Vagina (tissue), 2 donors: Measurements from ENCODE around the gene TENM4. TPM values are rescaled to one million over a fixed set of nuclear protein-coding genes. Genes with fewer than 3 reads are reported as not detected.

Source experiments
- DNase-seq, 2 donors: peaks; one replicate each; pipeline ENCODE4 v3.0.0-alpha.2; 2017; ENCODE audit errors: extremely low spot score in 2 of 2
- H3K27ac ChIP-seq: fragments of 200-600 bp; sonication (generic); one replicate; pipeline ENCODE4 v1.5.1; 2019
- H3K27me3 ChIP-seq: fragments of 200-600 bp; sonication (generic); one replicate; pipeline ENCODE4 v1.5.1; 2019
- H3K36me3 ChIP-seq, 2 donors: fragments of 200-600 bp; sonication (generic); one replicate each; pipeline ENCODE4 v1.5.1; 2017 to 2019
- H3K4me1 ChIP-seq: fragments of 200-600 bp; sonication (generic); one replicate; pipeline ENCODE4 v1.5.1; 2019
- H3K4me3 ChIP-seq, 2 donors: fragments of 200-600 bp; sonication (generic); 1 replicate in 1 of 2; 2 replicates in 1 of 2; pipeline ENCODE4 v1.5.1; 2016 to 2019
- H3K9me3 ChIP-seq: fragments of 200-600 bp; sonication (generic); one replicate; pipeline ENCODE4 v1.5.1; 2019
- POLR2A ChIP-seq, 2 donors: fragments of 450-650 bp; IDR thresholded peaks; one replicate each; pipeline ENCODE4 v1.6.1; 2017; ENCODE audit warnings: antibody characterized with exemption in 2 of 2, mild to moderate bottlenecking in 2 of 2, moderate library complexity in 2 of 2
- POLR2AphosphoS5 ChIP-seq, 2 donors: sonication (generic); formaldehyde crosslinking; IDR thresholded peaks; one replicate each; pipeline ENCODE4 v1.9.0; 2017; ENCODE audit warnings: antibody characterized with exemption in 2 of 2, mild to moderate bottlenecking in 2 of 2, low read depth in 1 of 2; ENCODE audit not compliant: insufficient read depth in 1 of 2
- intact Hi-C: fragments of 100-400 bp; cut with DNase I; formaldehyde crosslinking; loops from one replicate; pipeline ENCODE4 v1.15.1; 2023
- total RNA-seq: library from RNA; depleted of rRNA; stranded (reverse); fragments of >200 nt; gene quantifications from one replicate; pipeline ENCODE4 v1.2.3, GENCODE V29; 2016
- TF ChIP-seq, protein P1 (sequence below), 3 experiments: fragments of 450-650 bp in 2 of 3; fragments of 200-600 bp in 1 of 3; sonication (generic) in 1 of 3; IDR thresholded peaks; one replicate each; pipeline ENCODE4 v1.5.1; 2017 to 2019; ENCODE audit warnings: antibody characterized with exemption in 3 of 3, mild to moderate bottlenecking in 2 of 3, moderate library complexity in 2 of 3

The TENM4 gene
- total RNA-seq, 1 donor from 2014 or later, result 12.5 TPM

DNA sequence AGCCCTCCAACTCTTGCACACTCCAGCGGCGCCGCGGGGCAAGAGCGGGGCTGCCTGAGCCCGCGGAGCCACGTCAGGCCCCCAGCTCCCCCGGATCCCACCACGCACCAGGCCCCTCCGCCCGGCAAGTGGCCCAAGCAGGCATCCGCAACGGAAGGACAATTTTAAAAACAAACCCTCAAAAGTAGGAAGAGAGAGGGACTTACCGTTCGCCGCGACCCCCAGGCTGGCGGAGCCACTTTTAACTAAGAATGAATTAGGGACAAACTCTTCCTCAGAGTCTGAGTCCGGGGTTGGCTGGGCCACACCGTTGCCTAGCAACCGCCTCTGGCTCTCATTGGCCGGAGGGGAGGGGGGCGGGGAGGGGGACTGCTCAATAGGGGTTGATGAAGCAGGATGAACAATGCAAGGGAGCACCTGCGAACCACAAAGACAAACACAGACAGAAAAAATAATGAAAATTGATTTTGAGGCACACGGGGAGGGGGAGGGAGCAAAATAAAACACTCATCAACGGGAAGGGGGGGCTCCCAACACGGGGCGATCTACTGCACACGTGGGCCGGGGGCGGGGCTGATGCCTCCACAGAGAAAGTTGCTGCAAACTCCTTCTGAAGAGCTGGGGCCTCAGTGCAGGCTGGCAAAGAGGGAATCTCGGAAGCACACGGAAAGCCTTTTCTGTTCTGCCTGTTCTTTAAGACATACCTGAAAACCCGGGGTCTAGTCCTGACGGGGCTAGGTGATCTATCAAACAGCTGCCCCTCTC, 478.7 kb downstream of the TENM4 start:
- no peaks in the 10 kb centered on the region for H3K27me3 ChIP-seq
- no peak overlapping the region for H3K27ac ChIP-seq
- no peak for DNase-seq
- intact Hi-C loops, result loop anchor here (10.0 kb wide), 1 partner anchor 317 kb away; no protein-coding TSS in a partner anchor
- peaks cover 10% of the 10 kb centered on the region for H3K4me1 ChIP-seq
- H3K4me3 ChIP-seq, result no peak overlapping the region
- no peaks in the 10 kb centered on the region for H3K9me3 ChIP-seq
- no peaks in the 10 kb centered on the region for H3K36me3 ChIP-seq
- TF ChIP-seq POLR2AphosphoS5 (IDR thresholded peaks at IDR 0.05; ENCODE audit: insufficient read depth in 1 of 2, low read depth in 1 of 2) (no peak), POLR2A (IDR thresholded peaks at IDR 0.05) (no peak)
- TF ChIP-seq, protein P1, sequence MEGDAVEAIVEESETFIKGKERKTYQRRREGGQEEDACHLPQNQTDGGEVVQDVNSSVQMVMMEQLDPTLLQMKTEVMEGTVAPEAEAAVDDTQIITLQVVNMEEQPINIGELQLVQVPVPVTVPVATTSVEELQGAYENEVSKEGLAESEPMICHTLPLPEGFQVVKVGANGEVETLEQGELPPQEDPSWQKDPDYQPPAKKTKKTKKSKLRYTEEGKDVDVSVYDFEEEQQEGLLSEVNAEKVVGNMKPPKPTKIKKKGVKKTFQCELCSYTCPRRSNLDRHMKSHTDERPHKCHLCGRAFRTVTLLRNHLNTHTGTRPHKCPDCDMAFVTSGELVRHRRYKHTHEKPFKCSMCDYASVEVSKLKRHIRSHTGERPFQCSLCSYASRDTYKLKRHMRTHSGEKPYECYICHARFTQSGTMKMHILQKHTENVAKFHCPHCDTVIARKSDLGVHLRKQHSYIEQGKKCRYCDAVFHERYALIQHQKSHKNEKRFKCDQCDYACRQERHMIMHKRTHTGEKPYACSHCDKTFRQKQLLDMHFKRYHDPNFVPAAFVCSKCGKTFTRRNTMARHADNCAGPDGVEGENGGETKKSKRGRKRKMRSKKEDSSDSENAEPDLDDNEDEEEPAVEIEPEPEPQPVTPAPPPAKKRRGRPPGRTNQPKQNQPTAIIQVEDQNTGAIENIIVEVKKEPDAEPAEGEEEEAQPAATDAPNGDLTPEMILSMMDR (IDR thresholded peaks at IDR 0.05), result no peak

DNA sequence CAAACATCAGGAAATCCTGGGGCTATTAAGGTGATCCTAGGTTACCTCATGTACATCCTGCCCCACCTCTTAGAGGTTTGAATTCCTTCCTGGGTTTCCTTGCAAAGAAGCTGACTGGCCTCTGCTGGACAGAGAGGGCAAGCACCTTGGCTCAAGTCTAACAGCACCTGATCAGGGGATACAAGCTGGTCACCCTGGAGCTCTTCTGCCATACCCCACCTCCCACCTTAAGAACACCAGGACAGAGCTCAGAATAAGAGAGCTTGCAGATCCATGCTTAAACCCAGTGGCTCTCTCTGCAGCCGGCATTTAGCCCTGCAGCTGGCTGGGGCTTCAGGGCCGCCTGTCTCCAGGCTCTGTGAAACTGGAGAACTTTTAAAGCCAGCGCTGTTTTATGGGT, 479.6 kb downstream of the TENM4 start:
- TF ChIP-seq, protein P1 (IDR thresholded peaks at IDR 0.05), result no peak
- TF ChIP-seq POLR2A (IDR thresholded peaks at IDR 0.05) (no peak), POLR2AphosphoS5 (IDR thresholded peaks at IDR 0.05; ENCODE audit: insufficient read depth in 1 of 2, low read depth in 1 of 2) (no peak)
- H3K36me3 ChIP-seq, result no peaks in the 10 kb centered on the region
- H3K4me1 ChIP-seq, result peaks cover 10% of the 10 kb centered on the region
- H3K27ac ChIP-seq, result no peak overlapping the region
- DNase-seq, result no peak
- intact Hi-C loops, result loop anchor here (10.0 kb wide), 1 partner anchor 316 kb away; no protein-coding TSS in a partner anchor
- no peaks in the 10 kb centered on the region for H3K27me3 ChIP-seq
- H3K4me3 ChIP-seq, result no peak overlapping the region
- no peaks in the 10 kb centered on the region for H3K9me3 ChIP-seq

DNA sequence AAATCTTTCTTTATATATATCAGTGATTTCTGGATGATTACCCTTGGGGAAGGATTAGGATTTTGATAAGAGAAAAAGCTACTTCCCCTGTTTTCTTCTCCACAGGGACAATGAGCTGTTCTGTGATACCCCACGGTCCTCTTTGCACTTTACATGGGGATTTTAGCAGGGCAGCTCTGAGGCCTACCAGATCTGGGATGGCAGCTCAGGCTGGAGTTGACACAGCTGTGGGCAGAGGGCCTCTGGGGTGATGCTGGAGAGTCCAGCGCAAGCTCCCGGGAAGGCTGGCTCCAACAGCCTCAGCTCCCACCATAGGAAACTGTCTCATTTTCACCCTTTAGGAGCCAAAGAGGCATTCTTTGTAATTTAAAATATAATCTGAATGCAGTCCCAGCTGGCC, 482.4 kb downstream of the TENM4 start:
- Histone ChIP-seq H3K27ac (no peak overlapping the region), H3K36me3 (no peaks in the 10 kb centered on the region), H3K9me3 (no peaks in the 10 kb centered on the region), H3K4me3 (no peak overlapping the region), H3K4me1 (peaks cover 10% of the 10 kb centered on the region), H3K27me3 (no peaks in the 10 kb centered on the region)
- DNase-seq, result no peak
- TF ChIP-seq POLR2A (IDR thresholded peaks at IDR 0.05) (no peak), POLR2AphosphoS5 (IDR thresholded peaks at IDR 0.05; ENCODE audit: insufficient read depth in 1 of 2, low read depth in 1 of 2) (no peak)
- TF ChIP-seq, protein P1 (IDR thresholded peaks at IDR 0.05), result no peak
- intact Hi-C loops, result no loop called here

DNA sequence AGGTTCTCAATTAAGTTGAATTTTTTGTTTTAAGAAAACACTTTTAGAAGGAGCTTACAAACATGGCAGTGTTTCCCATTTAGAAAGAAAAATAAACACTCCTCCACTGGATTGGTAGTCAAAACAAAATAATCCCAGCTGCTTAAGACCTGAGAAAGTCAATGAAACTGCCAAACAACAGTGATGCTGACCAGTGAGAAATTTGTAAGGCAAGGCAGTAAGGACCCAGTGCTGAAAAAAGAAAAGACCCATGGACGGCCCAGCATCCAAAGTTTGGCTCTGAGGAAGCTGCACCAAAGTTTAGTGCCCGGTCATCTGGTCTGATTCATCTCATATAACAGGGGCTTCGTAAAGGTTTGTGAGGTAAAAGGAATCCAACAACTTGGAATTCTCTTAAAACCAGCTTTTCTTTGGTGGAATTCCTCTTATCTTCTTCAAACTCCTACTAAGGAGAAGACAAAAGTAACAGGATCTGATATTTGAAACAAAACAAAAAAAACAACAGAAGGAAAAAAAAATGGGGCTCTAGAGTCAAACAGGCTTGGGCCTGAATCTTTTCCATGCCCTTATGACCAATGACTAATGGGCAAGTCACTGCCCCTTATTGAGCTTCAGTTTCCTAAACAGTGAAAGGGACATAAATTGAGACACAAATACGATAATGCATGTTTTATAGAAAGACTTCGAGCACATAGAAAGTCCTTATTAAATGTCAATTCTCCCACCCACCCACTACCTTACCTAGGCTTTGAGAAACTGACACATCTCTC, 483.2 kb downstream of the TENM4 start:
- no peak for TF ChIP-seq POLR2AphosphoS5 (IDR thresholded peaks at IDR 0.05; ENCODE audit: insufficient read depth in 1 of 2, low read depth in 1 of 2)
- TF ChIP-seq POLR2A (IDR thresholded peaks at IDR 0.05), result no peak
- TF ChIP-seq, protein P1 (IDR thresholded peaks at IDR 0.05), result no peak
- Histone ChIP-seq H3K27ac (no peak overlapping the region), H3K4me3 (no peak overlapping the region), H3K4me1 (peaks cover 10% of the 10 kb centered on the region), H3K36me3 (no peaks in the 10 kb centered on the region), H3K9me3 (no peaks in the 10 kb centered on the region), H3K27me3 (no peaks in the 10 kb centered on the region)
- no peak for DNase-seq
- intact Hi-C loops, result no loop called here
